Measurements from ENCODE around the gene URM1.
"Not testable (repeated sequence)": the region's sequence is repeated elsewhere in the genome, so short reads cannot be mapped to it uniquely, and the experiment has no call there.

URM1 gene

GRCh38 chr9:128370752-128371629 is at the start of gene URM1:
URM1 (plus strand) TSS chr9:128371374; CDS start chr9:128371381, 7 bp downstream.
- H3K4me1 Mint-ChIP-seq (ENCODE audit: low read depth), result peaks cover 28% of the 10 kb centered on the region
- no peaks in the 10 kb centered on the region for H3K9me3 Mint-ChIP-seq
- peak within 1 kb of the TSS; percentile 90 for H3K4me3 Mint-ChIP-seq
- H3K36me3 Mint-ChIP-seq (ENCODE audit: low read depth), result peaks cover 11% of the 10 kb centered on the region
- H3K27me3 Mint-ChIP-seq (ENCODE audit: low read depth), result no peaks in the 10 kb centered on the region
- H3K27ac Mint-ChIP-seq, result peak within 1 kb of the TSS; percentile 94

DNA sequence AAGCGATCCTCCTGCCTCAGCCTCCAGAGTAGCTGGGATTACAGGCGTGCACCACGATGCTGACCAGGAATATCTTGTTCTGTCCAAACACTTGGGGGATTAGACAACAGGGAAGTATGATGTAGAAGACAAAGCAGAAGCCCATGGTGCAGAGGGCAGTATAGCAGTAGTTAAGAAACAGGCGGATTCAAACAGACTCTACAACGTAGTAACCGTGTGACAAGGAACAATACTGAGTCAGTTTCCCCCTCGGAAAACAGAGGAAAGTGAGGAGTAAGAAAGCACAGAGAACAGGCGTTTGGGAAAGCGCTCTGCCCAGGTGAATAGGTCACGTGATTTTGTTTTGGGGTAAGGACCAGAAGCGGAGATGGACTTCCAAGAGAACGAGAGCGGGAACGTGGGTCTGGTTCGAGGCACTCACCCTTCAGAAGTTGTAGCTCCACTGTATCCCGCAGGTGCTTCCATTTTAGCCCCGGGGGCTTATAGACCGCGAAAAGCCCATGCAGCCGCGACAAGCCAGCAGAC is 49.2 kb upstream of the URM1 start:
- Mint-ChIP-seq H3K9me3 (no peaks in the 10 kb centered on the region), H3K4me1 (ENCODE audit: low read depth) (peaks cover 7% of the 10 kb centered on the region), H3K4me3 (peak overlapping the region; percentile 88)

GRCh38 chr9:128322404-128323211 is 48.6 kb upstream of the URM1 start, which contains the start of the genes COQ4 and TRUB2:
COQ4 (plus strand) TSS chr9:128322839; CDS start chr9:128322859, 20 bp downstream.
TRUB2 (minus strand) TSS chr9:128322447; CDS start chr9:128322408, 39 bp downstream.
- peak within 1 kb of the TSS; percentile 88 for H3K4me3 Mint-ChIP-seq
- peak within 1 kb of the TSS; percentile 95 for H3K27ac Mint-ChIP-seq
- H3K4me1 Mint-ChIP-seq (ENCODE audit: low read depth), result peaks cover 7% of the 10 kb centered on the region
- H3K27me3 Mint-ChIP-seq (ENCODE audit: low read depth), result no peaks in the 10 kb centered on the region
- no peaks in the 10 kb centered on the region for H3K9me3 Mint-ChIP-seq
- H3K36me3 Mint-ChIP-seq (ENCODE audit: low read depth), result peaks cover 5% of the 10 kb centered on the region

More for the DNA sequence above, 49.2 kb upstream of the URM1 start:
- H3K27ac Mint-ChIP-seq, result peak overlapping the region; percentile 95
- H3K27me3 Mint-ChIP-seq (ENCODE audit: low read depth), result no peaks in the 10 kb centered on the region
- H3K36me3 Mint-ChIP-seq (ENCODE audit: low read depth), result peaks cover 5% of the 10 kb centered on the region

DNA sequence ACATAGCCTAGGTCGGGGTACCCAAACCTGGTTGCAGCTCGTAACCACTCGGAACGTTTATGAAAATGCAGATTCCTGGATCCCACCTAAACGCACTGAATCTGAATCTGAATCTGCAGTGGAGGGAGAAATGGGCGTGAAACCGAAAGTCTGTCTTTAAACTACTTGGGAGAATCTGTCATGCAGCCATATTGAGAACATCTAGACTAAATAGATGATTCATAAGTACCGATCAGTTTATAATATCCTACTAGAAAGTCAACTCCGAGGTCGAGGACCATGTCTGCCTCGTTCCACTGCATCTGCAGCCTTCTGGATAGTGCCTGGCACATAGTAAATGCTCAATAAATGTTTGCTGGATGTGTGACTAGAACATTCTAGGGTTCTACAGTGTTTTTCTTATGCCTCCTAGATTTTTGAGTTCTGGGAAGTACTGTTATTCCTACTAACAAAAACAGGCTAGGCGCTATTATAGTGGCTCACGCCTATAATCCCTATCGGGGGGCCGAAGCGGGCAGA is 47.9 kb upstream of the URM1 start:
- Mint-ChIP-seq H3K36me3 (ENCODE audit: low read depth) (peaks cover 6% of the 10 kb centered on the region), H3K4me3 (peak overlapping the region; percentile 88), H3K27ac (peak overlapping the region; percentile 82), H3K9me3 (no peaks in the 10 kb centered on the region), H3K4me1 (ENCODE audit: low read depth) (peaks cover 7% of the 10 kb centered on the region), H3K27me3 (ENCODE audit: low read depth) (no peaks in the 10 kb centered on the region)

DNA sequence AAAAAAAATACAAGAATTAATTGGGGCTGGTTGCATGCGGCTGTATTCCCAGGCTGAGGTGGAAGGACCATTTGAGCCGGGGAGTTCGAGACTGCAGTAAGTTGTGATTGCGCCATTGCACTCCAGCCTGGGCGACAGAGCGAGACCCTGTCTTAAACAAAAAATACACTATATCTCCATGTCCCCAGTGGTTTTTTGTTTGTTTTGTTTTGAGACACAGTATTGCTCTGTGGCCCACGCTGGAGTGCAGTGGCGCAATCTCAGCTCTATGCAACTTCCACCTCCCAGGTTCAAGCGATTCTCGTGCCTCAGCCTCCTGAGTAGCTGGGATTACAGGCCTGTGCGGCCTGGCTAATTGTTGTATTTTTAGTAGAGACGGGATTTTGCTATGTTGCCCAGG is 47.4 kb upstream of the URM1 start:
- Mint-ChIP-seq H3K4me3 (peak overlapping the region; percentile 88), H3K4me1 (ENCODE audit: low read depth) (peaks cover 7% of the 10 kb centered on the region), H3K27me3 (ENCODE audit: low read depth) (no peaks in the 10 kb centered on the region), H3K36me3 (ENCODE audit: low read depth) (peaks cover 6% of the 10 kb centered on the region), H3K9me3 (no peaks in the 10 kb centered on the region), H3K27ac (peak overlapping the region; percentile 82)

DNA sequence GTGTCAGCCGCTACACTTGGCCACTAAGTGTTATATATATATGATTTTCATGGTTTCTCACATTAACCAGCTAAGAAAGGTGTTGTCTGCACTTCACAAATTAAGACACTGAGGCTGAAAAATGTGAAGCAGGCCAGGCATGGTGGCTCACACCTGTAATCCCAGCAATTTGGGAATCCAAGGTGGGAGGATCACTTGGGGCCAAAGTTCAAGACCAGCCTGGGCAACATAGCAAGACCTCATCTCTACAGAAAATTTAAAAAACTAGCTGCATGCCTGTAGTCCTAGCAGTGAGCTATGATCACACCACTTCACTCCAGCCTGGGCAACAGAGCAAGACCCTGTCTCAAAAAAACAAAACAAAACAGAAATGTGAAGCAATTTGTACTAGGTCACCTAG is 46.8 kb upstream of the URM1 start:
- no peaks in the 10 kb centered on the region for H3K9me3 Mint-ChIP-seq
- H3K4me1 Mint-ChIP-seq (ENCODE audit: low read depth), result peaks cover 7% of the 10 kb centered on the region
- no peaks in the 10 kb centered on the region for H3K27me3 Mint-ChIP-seq (ENCODE audit: low read depth)
- H3K4me3 Mint-ChIP-seq, result peak overlapping the region; percentile 31
- peaks cover 6% of the 10 kb centered on the region for H3K36me3 Mint-ChIP-seq (ENCODE audit: low read depth)
- H3K27ac Mint-ChIP-seq, result no peak overlapping the region

DNA sequence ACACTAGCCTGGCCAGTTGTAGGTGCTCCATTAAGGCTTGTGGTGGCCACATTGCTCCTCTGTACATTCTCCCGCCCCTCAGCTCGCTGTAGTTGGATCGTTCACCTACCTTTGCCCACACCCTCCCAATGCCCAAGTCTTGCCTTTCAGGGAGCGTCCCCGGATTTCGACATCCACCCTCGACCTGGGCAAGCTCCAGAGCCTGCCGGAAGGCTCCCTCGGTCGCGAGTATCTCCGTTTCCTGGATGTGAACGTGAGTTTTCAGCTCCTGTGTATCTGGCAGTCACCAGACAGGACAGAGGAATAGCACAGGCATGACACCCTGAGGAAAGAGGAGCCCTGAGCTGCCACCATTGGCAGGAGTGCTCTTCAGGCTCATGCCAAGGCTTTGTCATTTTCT is 45.5 kb upstream of the URM1 start:
- H3K4me1 Mint-ChIP-seq (ENCODE audit: low read depth), result peaks cover 7% of the 10 kb centered on the region
- peaks cover 6% of the 10 kb centered on the region for H3K36me3 Mint-ChIP-seq (ENCODE audit: low read depth)
- H3K27ac Mint-ChIP-seq, result no peak overlapping the region

GRCh38 chr9:128333451-128333869 is 37.7 kb upstream of the URM1 start:
- no peak overlapping the region for H3K27ac Mint-ChIP-seq
- H3K36me3 Mint-ChIP-seq (ENCODE audit: low read depth), result no peaks in the 10 kb centered on the region
- H3K27me3 Mint-ChIP-seq (ENCODE audit: low read depth), result no peaks in the 10 kb centered on the region
- no peaks in the 10 kb centered on the region for H3K9me3 Mint-ChIP-seq
- H3K4me3 Mint-ChIP-seq, result no peak overlapping the region
- H3K4me1 Mint-ChIP-seq (ENCODE audit: low read depth), result no peaks in the 10 kb centered on the region

More for the DNA sequence above, 45.5 kb upstream of the URM1 start:
- Mint-ChIP-seq H3K9me3 (no peaks in the 10 kb centered on the region), H3K27me3 (ENCODE audit: low read depth) (no peaks in the 10 kb centered on the region), H3K4me3 (peak overlapping the region; percentile 1)

DNA sequence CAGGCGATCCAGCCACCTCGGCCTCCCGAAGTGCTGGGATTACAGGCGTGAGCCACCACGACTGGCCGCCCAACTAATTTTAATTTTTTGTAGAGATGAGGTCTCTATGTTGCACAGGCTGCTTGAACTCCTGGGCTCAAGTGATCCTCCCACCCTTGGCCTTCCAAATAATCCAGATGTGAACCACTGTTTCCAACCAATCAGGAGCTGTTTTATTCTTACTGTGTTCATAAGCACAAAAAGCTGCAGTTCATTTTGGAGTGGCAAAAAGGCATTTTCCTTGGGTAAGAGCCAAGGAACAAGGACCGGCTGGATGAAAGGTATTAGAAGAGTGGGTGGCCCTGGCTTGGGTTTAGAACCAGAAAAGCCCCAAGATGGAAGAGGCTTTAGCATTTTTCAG is 36.0 kb upstream of the URM1 start:
- no peak overlapping the region for H3K27ac Mint-ChIP-seq
- peaks cover 4% of the 10 kb centered on the region for H3K4me1 Mint-ChIP-seq (ENCODE audit: low read depth)
- H3K9me3 Mint-ChIP-seq, result no peaks in the 10 kb centered on the region
- no peaks in the 10 kb centered on the region for H3K36me3 Mint-ChIP-seq (ENCODE audit: low read depth)
- H3K4me3 Mint-ChIP-seq, result no peak overlapping the region
- H3K27me3 Mint-ChIP-seq (ENCODE audit: low read depth), result no peaks in the 10 kb centered on the region

DNA sequence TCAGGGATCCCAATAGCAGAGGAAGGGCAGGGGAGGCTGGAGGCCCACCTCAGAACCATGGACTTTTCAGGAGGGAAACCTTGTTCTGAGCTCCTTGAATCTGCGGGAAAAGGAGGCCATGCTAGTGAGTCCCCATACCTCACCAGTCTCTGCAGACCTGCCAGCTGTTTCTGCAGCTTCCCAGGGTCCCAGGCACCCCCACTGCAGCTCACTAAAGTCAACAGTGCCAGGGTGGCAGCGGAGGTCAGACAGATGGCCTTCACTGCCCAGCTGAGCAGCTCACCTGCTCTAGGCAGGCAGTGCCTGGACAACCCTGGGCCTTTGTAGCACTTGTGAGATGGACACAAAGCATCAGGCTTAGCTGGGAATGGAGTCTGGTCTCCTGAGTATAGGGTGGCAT is 35.3 kb upstream of the URM1 start:
- Mint-ChIP-seq H3K27me3 (ENCODE audit: low read depth) (no peaks in the 10 kb centered on the region), H3K27ac (no peak overlapping the region), H3K4me3 (no peak overlapping the region), H3K9me3 (no peaks in the 10 kb centered on the region), H3K4me1 (ENCODE audit: low read depth) (peaks cover 4% of the 10 kb centered on the region), H3K36me3 (ENCODE audit: low read depth) (no peaks in the 10 kb centered on the region)

DNA sequence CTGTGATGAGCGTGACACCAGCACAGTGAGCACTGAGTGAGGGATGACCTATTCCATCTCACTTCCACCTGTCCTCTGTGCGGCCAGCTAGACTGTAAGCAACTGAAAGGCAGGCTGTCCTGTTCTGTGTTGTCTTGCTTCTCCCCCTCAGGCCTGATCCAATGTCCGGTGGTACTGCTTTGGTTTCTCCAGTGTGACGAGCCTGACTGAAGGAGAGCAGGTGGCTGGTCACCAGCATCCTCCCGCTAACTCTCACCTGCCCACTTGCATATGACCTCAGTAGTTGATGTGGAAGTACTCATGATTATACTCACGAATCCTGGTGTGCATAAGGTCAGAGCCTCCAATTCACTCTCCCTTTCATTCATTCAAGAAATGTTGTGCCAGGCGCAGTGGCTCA is 33.2 kb upstream of the URM1 start:
- Mint-ChIP-seq H3K27ac (no peak overlapping the region), H3K4me1 (ENCODE audit: low read depth) (peaks cover 9% of the 10 kb centered on the region), H3K27me3 (ENCODE audit: low read depth) (no peaks in the 10 kb centered on the region), H3K36me3 (ENCODE audit: low read depth) (no peaks in the 10 kb centered on the region), H3K9me3 (no peaks in the 10 kb centered on the region), H3K4me3 (no peak overlapping the region)

DNA sequence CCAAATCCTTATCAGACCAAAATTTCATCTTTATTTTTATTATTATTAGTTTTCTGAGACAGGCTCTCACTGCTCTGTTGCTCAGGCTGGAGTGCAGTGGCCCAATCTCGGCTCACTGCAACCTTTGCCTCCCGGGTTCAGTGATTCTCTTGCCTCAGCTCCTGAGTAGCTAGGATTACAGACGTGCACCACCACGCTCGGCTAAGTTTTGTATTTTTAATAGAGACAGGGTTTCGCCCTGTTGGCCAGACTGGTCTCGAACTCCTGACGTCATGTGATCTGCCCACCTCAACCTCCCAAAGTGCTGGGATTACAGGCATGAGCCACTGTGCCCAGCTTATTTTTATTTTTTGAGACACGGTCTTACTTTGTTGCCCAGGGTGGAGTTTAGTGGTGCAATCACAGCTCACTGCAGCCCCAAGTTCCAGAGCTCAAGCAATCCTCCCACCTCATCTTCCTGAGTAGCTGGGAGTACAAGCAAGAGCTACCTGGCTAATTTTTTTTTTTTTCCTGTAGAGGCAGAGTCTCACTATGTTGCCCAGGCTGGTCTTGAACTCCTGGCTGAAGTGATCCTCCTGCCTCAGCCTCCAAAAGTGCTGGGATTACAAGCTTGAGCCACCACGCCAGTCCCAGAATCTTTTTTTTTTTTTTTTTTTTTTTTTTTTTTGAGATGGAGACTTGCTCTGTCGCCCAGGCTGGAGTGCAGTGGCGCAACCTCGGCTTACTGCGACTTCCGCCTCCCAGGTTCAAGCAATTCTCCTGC is 32.1 kb upstream of the URM1 start:
- H3K4me3 Mint-ChIP-seq, result peak overlapping the region; percentile 89
- H3K27me3 Mint-ChIP-seq (ENCODE audit: low read depth); H3K36me3 Mint-ChIP-seq (ENCODE audit: low read depth); H3K4me1 Mint-ChIP-seq (ENCODE audit: low read depth); H3K9me3 Mint-ChIP-seq; H3K27ac Mint-ChIP-seq: not testable (repeated sequence)

GRCh38 chr9:128339761-128340690 is 31.1 kb upstream of the URM1 start, which contains the start of gene SLC27A4:
SLC27A4 (plus strand) TSS chr9:128340527; CDS start chr9:128343133, 2,606 bp downstream.
- no peaks in the 10 kb centered on the region for H3K27me3 Mint-ChIP-seq (ENCODE audit: low read depth)
- H3K36me3 Mint-ChIP-seq (ENCODE audit: low read depth), result no peaks in the 10 kb centered on the region

More at GRCh38 chr9:128339761-128340690, 31.1 kb upstream of the URM1 start, which contains the start of gene SLC27A4:
- Mint-ChIP-seq H3K4me1 (ENCODE audit: low read depth) (peaks cover 9% of the 10 kb centered on the region), H3K4me3 (peak within 1 kb of the TSS; percentile 96), H3K9me3 (no peaks in the 10 kb centered on the region), H3K27ac (peak within 1 kb of the TSS; percentile 94)

Measured in T-helper 1 cell treated with Interleukin-12 subunit alpha and Interleukin-12 subunit beta and Interleukin-4 antibody, amounts not matched to agents 30 μg/mL and 1 μg/mL, for 36 hours (primary cell).